ENCODE data around the gene SPACA5B. TPM values are rescaled to one million over a fixed set of nuclear protein-coding genes. Genes with fewer than 3 reads are reported as not detected.
"Not testable (repeated sequence)": the region's sequence is repeated elsewhere in the genome, so short reads cannot be mapped to it uniquely, and the experiment has no call there.

SPACA5B gene
- total RNA-seq (not detected), polyA plus RNA-seq (not detected)
- long read RNA-seq, donor 1 = 0 reads
- long read RNA-seq, donor 2 = 0 reads
- long read RNA-seq, donor 3 = 0 reads
- long read RNA-seq, donor 4 = 0 reads
- long read RNA-seq, donor 5 = 0 reads
- long read RNA-seq, donor 6 = 0 reads
- long read RNA-seq, donor 7 = 0 reads
- long read RNA-seq, donor 8 = 0 reads
- long read RNA-seq, donor 9 = 0 reads
- long read RNA-seq, donor 10 = 0 reads

GRCh38 chrX:48130326-48130725, at the start of gene SPACA5B:
TSS of gene SPACA5B (plus strand) at chrX:48130626. CDS start at chrX:48130688, 62 bp downstream.
- not testable (repeated sequence) for H3K4me3 ChIP-seq (ENCODE audit: low read length in 2 of 2); H3K27me3 ChIP-seq (ENCODE audit: control insufficient read depth in 2 of 2, insufficient read depth in 1 of 2, low read length in 1 of 2); DNase-seq (ENCODE audit: low read depth in 6 of 9, low spot score in 9 of 9); H3K27ac ChIP-seq (ENCODE audit: low read depth in 1 of 2, low read length in 1 of 2); H3K4me1 ChIP-seq (ENCODE audit: control insufficient read depth in 2 of 2, insufficient read depth in 2 of 2, low read length in 2 of 2); H3K36me3 ChIP-seq (ENCODE audit: control insufficient read depth in 2 of 2, insufficient read depth in 2 of 2, low read length in 1 of 2); H3K9me3 ChIP-seq (ENCODE audit: control insufficient read depth in 2 of 2, insufficient read depth in 1 of 2, low read length in 1 of 2)
- WGBS = no CpG with 5 or more reads among the region's 4 CpGs

- Histone ChIP-seq H3K4me1 (ENCODE audit: control insufficient read depth in 2 of 2, insufficient read depth in 2 of 2, low read length in 2 of 2) (no peaks in the 10 kb centered on the region), H3K27me3 (ENCODE audit: control insufficient read depth in 2 of 2, insufficient read depth in 1 of 2, low read length in 1 of 2) (no peaks in the 10 kb centered on the region), H3K36me3 (ENCODE audit: control insufficient read depth in 2 of 2, insufficient read depth in 2 of 2, low read length in 1 of 2) (no peaks in the 10 kb centered on the region), H3K4me3 (ENCODE audit: low read length in 2 of 2) (no peak overlapping the region), H3K9me3 (ENCODE audit: control insufficient read depth in 2 of 2, insufficient read depth in 1 of 2, low read length in 1 of 2) (no peaks in the 10 kb centered on the region), H3K27ac (ENCODE audit: low read depth in 1 of 2, low read length in 1 of 2) (no peak overlapping the region)
- DNase-seq (ENCODE audit: low read depth in 6 of 9, low spot score in 9 of 9) = peak in 6 of 9 donors; percentile 9 to 60 (median 20)
- WGBS = 12% methylated on average over 9 of the region's 9 CpGs
These were observed 47.2 kb upstream of the SPACA5B start for GRCh38 chrX:48083212-48083611.

GRCh38 chrX:48083706-48084105, 46.7 kb upstream of the SPACA5B start:
- DNase-seq (ENCODE audit: low read depth in 6 of 9, low spot score in 9 of 9) = no peak
- Histone ChIP-seq H3K4me1 (ENCODE audit: control insufficient read depth in 2 of 2, insufficient read depth in 2 of 2, low read length in 2 of 2) (no peaks in the 10 kb centered on the region), H3K27ac (ENCODE audit: low read depth in 1 of 2, low read length in 1 of 2) (no peak overlapping the region), H3K9me3 (ENCODE audit: control insufficient read depth in 2 of 2, insufficient read depth in 1 of 2, low read length in 1 of 2) (no peaks in the 10 kb centered on the region), H3K4me3 (ENCODE audit: low read length in 2 of 2) (no peak overlapping the region), H3K27me3 (ENCODE audit: control insufficient read depth in 2 of 2, insufficient read depth in 1 of 2, low read length in 1 of 2) (no peaks in the 10 kb centered on the region), H3K36me3 (ENCODE audit: control insufficient read depth in 2 of 2, insufficient read depth in 2 of 2, low read length in 1 of 2) (no peaks in the 10 kb centered on the region)
- WGBS = 94% methylated on average over 5 of the region's 5 CpGs

- Histone ChIP-seq H3K36me3 (ENCODE audit: control insufficient read depth in 2 of 2, insufficient read depth in 2 of 2, low read length in 1 of 2) (no peaks in the 10 kb centered on the region), H3K9me3 (ENCODE audit: control insufficient read depth in 2 of 2, insufficient read depth in 1 of 2, low read length in 1 of 2) (no peaks in the 10 kb centered on the region), H3K27ac (ENCODE audit: low read depth in 1 of 2, low read length in 1 of 2) (no peak overlapping the region), H3K27me3 (ENCODE audit: control insufficient read depth in 2 of 2, insufficient read depth in 1 of 2, low read length in 1 of 2) (no peaks in the 10 kb centered on the region), H3K4me1 (ENCODE audit: control insufficient read depth in 2 of 2, insufficient read depth in 2 of 2, low read length in 2 of 2) (no peaks in the 10 kb centered on the region), H3K4me3 (ENCODE audit: low read length in 2 of 2) (no peak overlapping the region)
- no peak for DNase-seq (ENCODE audit: low read depth in 6 of 9, low spot score in 9 of 9)
These were observed 44.3 kb upstream of the SPACA5B start for GRCh38 chrX:48086082-48086481.

GRCh38 chrX:48090123-48090522, 40.3 kb upstream of the SPACA5B start:
- 96% methylated on average over 5 of the region's 5 CpGs for WGBS
- Histone ChIP-seq H3K4me1 (ENCODE audit: control insufficient read depth in 2 of 2, insufficient read depth in 2 of 2, low read length in 2 of 2) (no peaks in the 10 kb centered on the region), H3K9me3 (ENCODE audit: control insufficient read depth in 2 of 2, insufficient read depth in 1 of 2, low read length in 1 of 2) (no peaks in the 10 kb centered on the region), H3K27me3 (ENCODE audit: control insufficient read depth in 2 of 2, insufficient read depth in 1 of 2, low read length in 1 of 2) (no peaks in the 10 kb centered on the region), H3K27ac (ENCODE audit: low read depth in 1 of 2, low read length in 1 of 2) (no peak overlapping the region), H3K4me3 (ENCODE audit: low read length in 2 of 2) (no peak overlapping the region), H3K36me3 (ENCODE audit: control insufficient read depth in 2 of 2, insufficient read depth in 2 of 2, low read length in 1 of 2) (no peaks in the 10 kb centered on the region)
- DNase-seq (ENCODE audit: low read depth in 6 of 9, low spot score in 9 of 9) = no peak

GRCh38 chrX:48092558-48092957, 37.9 kb upstream of the SPACA5B start:
- not testable (repeated sequence) for DNase-seq (ENCODE audit: low read depth in 6 of 9, low spot score in 9 of 9); H3K4me1 ChIP-seq (ENCODE audit: control insufficient read depth in 2 of 2, insufficient read depth in 2 of 2, low read length in 2 of 2); H3K27me3 ChIP-seq (ENCODE audit: control insufficient read depth in 2 of 2, insufficient read depth in 1 of 2, low read length in 1 of 2); H3K36me3 ChIP-seq (ENCODE audit: control insufficient read depth in 2 of 2, insufficient read depth in 2 of 2, low read length in 1 of 2); H3K27ac ChIP-seq (ENCODE audit: low read depth in 1 of 2, low read length in 1 of 2); H3K9me3 ChIP-seq (ENCODE audit: control insufficient read depth in 2 of 2, insufficient read depth in 1 of 2, low read length in 1 of 2); H3K4me3 ChIP-seq (ENCODE audit: low read length in 2 of 2)
- 94% methylated on average over 3 of the region's 3 CpGs for WGBS

- H3K27me3 ChIP-seq (ENCODE audit: control insufficient read depth in 2 of 2, insufficient read depth in 1 of 2, low read length in 1 of 2) = no peaks in the 10 kb centered on the region
- H3K9me3 ChIP-seq (ENCODE audit: control insufficient read depth in 2 of 2, insufficient read depth in 1 of 2, low read length in 1 of 2) = no peaks in the 10 kb centered on the region
- WGBS = 93% methylated on average over 3 of the region's 3 CpGs
- H3K4me1 ChIP-seq (ENCODE audit: control insufficient read depth in 2 of 2, insufficient read depth in 2 of 2, low read length in 2 of 2) = no peaks in the 10 kb centered on the region
- no peak overlapping the region for H3K4me3 ChIP-seq (ENCODE audit: low read length in 2 of 2)
- DNase-seq (ENCODE audit: low read depth in 6 of 9, low spot score in 9 of 9) = no peak
- no peak overlapping the region for H3K27ac ChIP-seq (ENCODE audit: low read depth in 1 of 2, low read length in 1 of 2)
- no peaks in the 10 kb centered on the region for H3K36me3 ChIP-seq (ENCODE audit: control insufficient read depth in 2 of 2, insufficient read depth in 2 of 2, low read length in 1 of 2)
These were observed 29.0 kb upstream of the SPACA5B start for GRCh38 chrX:48101443-48101842.

- DNase-seq (ENCODE audit: low read depth in 6 of 9, low spot score in 9 of 9) = no peak
- Histone ChIP-seq H3K36me3 (ENCODE audit: control insufficient read depth in 2 of 2, insufficient read depth in 2 of 2, low read length in 1 of 2) (no peaks in the 10 kb centered on the region), H3K4me1 (ENCODE audit: control insufficient read depth in 2 of 2, insufficient read depth in 2 of 2, low read length in 2 of 2) (no peaks in the 10 kb centered on the region), H3K4me3 (ENCODE audit: low read length in 2 of 2) (no peak overlapping the region), H3K27me3 (ENCODE audit: control insufficient read depth in 2 of 2, insufficient read depth in 1 of 2, low read length in 1 of 2) (no peaks in the 10 kb centered on the region), H3K27ac (ENCODE audit: low read depth in 1 of 2, low read length in 1 of 2) (no peak overlapping the region), H3K9me3 (ENCODE audit: control insufficient read depth in 2 of 2, insufficient read depth in 1 of 2, low read length in 1 of 2) (no peaks in the 10 kb centered on the region)
- 95% methylated on average over 6 of the region's 6 CpGs for WGBS
These were observed 27.5 kb upstream of the SPACA5B start for GRCh38 chrX:48102874-48103374.

- WGBS = 92% methylated on average over 6 of the region's 6 CpGs
- Histone ChIP-seq H3K27me3 (ENCODE audit: control insufficient read depth in 2 of 2, insufficient read depth in 1 of 2, low read length in 1 of 2) (no peaks in the 10 kb centered on the region), H3K4me1 (ENCODE audit: control insufficient read depth in 2 of 2, insufficient read depth in 2 of 2, low read length in 2 of 2) (no peaks in the 10 kb centered on the region), H3K36me3 (ENCODE audit: control insufficient read depth in 2 of 2, insufficient read depth in 2 of 2, low read length in 1 of 2) (no peaks in the 10 kb centered on the region), H3K9me3 (ENCODE audit: control insufficient read depth in 2 of 2, insufficient read depth in 1 of 2, low read length in 1 of 2) (no peaks in the 10 kb centered on the region), H3K27ac (ENCODE audit: low read depth in 1 of 2, low read length in 1 of 2) (no peak overlapping the region), H3K4me3 (ENCODE audit: low read length in 2 of 2) (no peak overlapping the region)
- DNase-seq (ENCODE audit: low read depth in 6 of 9, low spot score in 9 of 9) = no peak
These were observed 22.7 kb upstream of the SPACA5B start for GRCh38 chrX:48107717-48108116.

Data from thymus (tissue), 14 donors.